ENCODE results near the gene MED15. TPM values are rescaled to one million over a fixed set of nuclear protein-coding genes. Genes with fewer than 3 reads are reported as not detected.

The MED15 gene
- total and polyA plus RNA-seq, 3 donors from 2014 or later = 71.0 to 101 (median 81.6) TPM

GRCh38 chr22:20558534-20558933 lies 51.1 kb downstream of the MED15 start:
- no peak for DNase-seq
- H3K27ac ChIP-seq = no peak overlapping the region
- intact Hi-C loops (cut with DNase I; ENCODE audit: low total_unique reads) = no loop called here

DNA sequence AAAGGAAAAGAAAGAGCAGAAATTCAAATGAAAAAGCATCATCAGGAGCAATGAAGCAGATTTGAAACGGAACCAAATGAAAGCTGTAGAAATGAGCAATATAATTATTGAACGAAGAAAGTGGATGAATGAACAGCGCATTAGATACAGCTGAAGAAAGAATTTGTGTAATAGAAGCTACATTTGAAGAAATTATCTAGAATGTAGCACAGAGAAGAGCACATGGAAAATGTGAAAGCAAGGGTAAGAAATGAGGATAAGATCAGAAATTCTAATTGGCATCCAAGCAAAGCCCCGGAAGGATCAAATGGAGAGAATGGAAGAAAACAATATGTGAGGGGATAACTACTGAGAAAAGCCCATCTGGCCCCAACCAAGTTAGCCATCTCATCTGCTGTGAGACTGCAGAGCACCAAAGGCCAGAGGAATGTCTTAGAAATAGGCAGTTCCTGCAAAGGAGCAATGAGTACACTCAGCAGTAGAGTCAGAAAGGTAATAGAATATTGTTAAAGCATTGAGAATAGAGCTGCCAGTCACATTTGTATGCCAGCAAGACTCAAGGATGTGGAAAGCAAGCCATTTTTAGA lies 51.9 kb downstream of the MED15 start:
- no peak overlapping the region for H3K4me3 ChIP-seq
- intact Hi-C loops (cut with DNase I; ENCODE audit: low total_unique reads) = no loop called here

More at GRCh38 chr22:20558534-20558933, 51.1 kb downstream of the MED15 start:
- H3K9me3 ChIP-seq = no peaks in the 10 kb centered on the region
- no peak overlapping the region for H3K4me3 ChIP-seq
- WGBS, 2 donors = 94 to 96% methylated on average over 2 of the region's 2 CpGs
- no peaks in the 10 kb centered on the region for H3K36me3 ChIP-seq (ENCODE audit: low read depth, missing control alignments)
- TF ChIP-seq CTCF (IDR thresholded peaks at IDR 0.05) = no peak
- TF ChIP-seq POLR2A (IDR thresholded peaks at IDR 0.05) = no peak
- H3K27me3 ChIP-seq = no peaks in the 10 kb centered on the region
- H3K4me1 ChIP-seq = peaks cover 28% of the 10 kb centered on the region

DNA sequence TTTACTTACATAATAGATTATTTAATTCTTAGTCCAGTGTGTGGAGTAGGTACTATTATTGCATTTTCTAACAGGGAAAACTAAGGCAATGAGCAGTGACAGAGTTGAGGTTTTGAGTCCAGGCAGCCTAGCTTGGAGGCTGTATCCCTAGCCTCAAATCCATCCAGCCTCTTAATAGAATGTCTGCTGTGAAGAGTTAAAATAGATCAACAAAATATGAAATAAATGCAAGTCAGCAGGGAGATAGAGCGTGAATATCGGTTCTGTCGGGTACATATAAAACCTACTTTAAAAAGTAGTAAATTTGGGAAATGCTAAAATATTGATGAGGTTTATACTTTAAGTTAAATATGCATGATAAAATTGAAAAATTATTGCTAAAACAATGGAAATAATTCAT lies 53.3 kb downstream of the MED15 start:
- H3K36me3 ChIP-seq (ENCODE audit: low read depth, missing control alignments) = no peaks in the 10 kb centered on the region
- 94 to 97% methylated on average over 3 of the region's 3 CpGs for WGBS, 2 donors
- intact Hi-C loops (cut with DNase I; ENCODE audit: low total_unique reads) = no loop called here

More for the DNA sequence above, 51.9 kb downstream of the MED15 start:
- no peak for DNase-seq
- no peak overlapping the region for H3K27ac ChIP-seq
- no peaks in the 10 kb centered on the region for H3K9me3 ChIP-seq
- 81 to 84% methylated on average over 4 of the region's 4 CpGs for WGBS, 2 donors
- no peaks in the 10 kb centered on the region for H3K27me3 ChIP-seq
- peaks cover 23% of the 10 kb centered on the region for H3K4me1 ChIP-seq
- H3K36me3 ChIP-seq (ENCODE audit: low read depth, missing control alignments) = no peaks in the 10 kb centered on the region
- TF ChIP-seq POLR2A (IDR thresholded peaks at IDR 0.05) (no peak), CTCF (IDR thresholded peaks at IDR 0.05) (no peak)

DNA sequence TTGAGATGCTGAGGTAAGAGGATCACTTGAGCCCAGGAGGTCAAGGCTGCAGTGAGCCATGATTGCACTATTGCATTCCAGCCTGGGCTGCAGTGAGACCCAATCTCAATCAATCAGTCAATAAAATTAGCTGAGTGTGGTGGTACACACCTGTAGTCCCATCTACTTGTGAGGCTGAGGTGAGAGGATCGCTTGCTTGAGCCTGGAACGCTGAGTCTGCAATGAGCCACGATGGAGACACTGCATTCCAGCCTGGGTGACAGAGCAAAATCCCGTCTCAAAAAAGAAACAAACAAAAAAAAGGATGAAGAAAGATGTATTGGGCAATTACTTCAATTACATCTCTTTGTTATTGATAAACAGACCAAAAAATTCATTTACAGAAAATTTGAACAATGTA lies 54.5 kb downstream of the MED15 start:
- no peak overlapping the region for H3K27ac ChIP-seq
- intact Hi-C loops (cut with DNase I; ENCODE audit: low total_unique reads) = no loop called here
- H3K9me3 ChIP-seq = no peaks in the 10 kb centered on the region
- DNase-seq = no peak
- 89 to 95% methylated on average over 4 of the region's 4 CpGs for WGBS, 2 donors
- no peaks in the 10 kb centered on the region for H3K27me3 ChIP-seq
- TF ChIP-seq CTCF (IDR thresholded peaks at IDR 0.05) (no peak), POLR2A (IDR thresholded peaks at IDR 0.05) (no peak)
- H3K4me3 ChIP-seq = no peak overlapping the region
- H3K36me3 ChIP-seq (ENCODE audit: low read depth, missing control alignments) = no peaks in the 10 kb centered on the region
- peaks cover 9% of the 10 kb centered on the region for H3K4me1 ChIP-seq

More for the DNA sequence above, 53.3 kb downstream of the MED15 start:
- DNase-seq = no peak
- Histone ChIP-seq H3K4me1 (peaks cover 12% of the 10 kb centered on the region), H3K9me3 (no peaks in the 10 kb centered on the region), H3K27ac (no peak overlapping the region), H3K4me3 (no peak overlapping the region), H3K27me3 (no peaks in the 10 kb centered on the region)
- no peak for TF ChIP-seq CTCF (IDR thresholded peaks at IDR 0.05)
- TF ChIP-seq POLR2A (IDR thresholded peaks at IDR 0.05) = no peak
